Uterus (tissue), 4 donors: ENCODE results near the gene OMD. TPM values are rescaled to one million over a fixed set of nuclear protein-coding genes. Genes with fewer than 3 reads are reported as not detected.
A peak's percentile ranks its signal among the peaks of the same experiment; 100 is the strongest.

Source experiments
- DNase-seq, 2 donors: peaks; one replicate each; pipeline ENCODE4 v3.0.0-alpha.2; 2019 to 2020
- H3K27ac ChIP-seq, 2 donors: fragments of 200-600 bp; sonication (generic); 1 replicate in 1 of 2; 2 replicates in 1 of 2; pipeline ENCODE4 v1.5.1; 2016 to 2018
- H3K27me3 ChIP-seq, 2 donors: fragments of 200-600 bp; sonication (generic); one replicate each; pipeline ENCODE4 v1.5.1; 2018 to 2019; ENCODE audit warnings: control low read depth in 1 of 2
- H3K36me3 ChIP-seq, 2 donors: fragments of 200-600 bp; sonication (generic); one replicate each; pipeline ENCODE4 v1.5.1; 2019; ENCODE audit warnings: control low read depth in 1 of 2
- H3K4me1 ChIP-seq, 2 donors: fragments of 200-600 bp; sonication (generic); one replicate each; pipeline ENCODE4 v1.5.1; 2018 to 2019; ENCODE audit warnings: control low read depth in 1 of 2
- H3K4me3 ChIP-seq, 2 donors: fragments of 200-600 bp; sonication (generic); 1 replicate in 1 of 2; 2 replicates in 1 of 2; pipeline ENCODE4 v1.5.1; 2018 to 2019; ENCODE audit warnings: mild to moderate bottlenecking in 1 of 2
- H3K9me3 ChIP-seq, 2 donors: fragments of 200-600 bp; sonication (generic); one replicate each; pipeline ENCODE4 v1.5.1; 2019; ENCODE audit warnings: control low read depth in 1 of 2
- POLR2A ChIP-seq, 2 donors: fragments of 450-650 bp; IDR thresholded peaks; one replicate each; pipeline ENCODE4 v1.6.1; 2016; ENCODE audit warnings: antibody characterized with exemption in 2 of 2, mild to moderate bottlenecking in 1 of 2, moderate library complexity in 1 of 2
- intact Hi-C: fragments of 100-400 bp; cut with DNase I; formaldehyde crosslinking; loops from one replicate; pipeline ENCODE4 v1.15.1; 2023; ENCODE audit warnings: low total_unique reads
- total RNA-seq, 4 donors: library from RNA; depleted of rRNA in 3 of 4; stranded (reverse); fragments of >200 nt in 3 of 4; gene quantifications; one replicate each; pipeline versions ENCODE4 v1.1.0 to v1.2.4, GENCODE V29; 2014 to 2023
- TF ChIP-seq, protein P1 (sequence below), 4 experiments: fragments of 200-600 bp in 2 of 4; fragments of 450-650 bp in 2 of 4; sonication (generic) in 2 of 4; IDR thresholded peaks; one replicate each; pipeline ENCODE4 v1.5.1; 2016 to 2019; ENCODE audit warnings: antibody characterized with exemption in 4 of 4, mild to moderate bottlenecking in 2 of 4, moderate library complexity in 1 of 4
- donor health status: DM: yes; HTN: yes; CAD: no.

OMD gene
- total RNA-seq, 4 donors from 2014 or later = 8.5 to 24.4 (median 11.1) TPM

DNA sequence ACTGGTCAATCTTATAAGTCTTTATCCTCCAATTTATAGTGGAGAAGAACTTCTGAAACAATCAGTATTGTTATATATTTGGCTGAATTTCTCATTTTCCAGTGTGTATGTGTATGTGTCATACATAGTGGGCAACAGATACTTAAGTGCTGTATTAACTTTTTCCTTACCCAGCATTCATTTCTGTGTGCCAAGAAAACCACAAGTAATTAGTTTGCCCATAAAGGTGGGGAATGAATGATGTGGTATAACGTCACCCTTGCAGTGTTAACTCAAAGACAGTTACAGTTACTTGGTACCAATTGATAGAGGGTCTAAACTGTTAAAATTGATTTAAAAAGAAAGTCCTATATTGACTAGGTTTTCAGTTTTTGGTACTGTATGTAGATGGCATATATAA is 21.9 kb downstream of the OMD start:
- TF ChIP-seq POLR2A (IDR thresholded peaks at IDR 0.05) = no peak
- TF ChIP-seq, protein P1, sequence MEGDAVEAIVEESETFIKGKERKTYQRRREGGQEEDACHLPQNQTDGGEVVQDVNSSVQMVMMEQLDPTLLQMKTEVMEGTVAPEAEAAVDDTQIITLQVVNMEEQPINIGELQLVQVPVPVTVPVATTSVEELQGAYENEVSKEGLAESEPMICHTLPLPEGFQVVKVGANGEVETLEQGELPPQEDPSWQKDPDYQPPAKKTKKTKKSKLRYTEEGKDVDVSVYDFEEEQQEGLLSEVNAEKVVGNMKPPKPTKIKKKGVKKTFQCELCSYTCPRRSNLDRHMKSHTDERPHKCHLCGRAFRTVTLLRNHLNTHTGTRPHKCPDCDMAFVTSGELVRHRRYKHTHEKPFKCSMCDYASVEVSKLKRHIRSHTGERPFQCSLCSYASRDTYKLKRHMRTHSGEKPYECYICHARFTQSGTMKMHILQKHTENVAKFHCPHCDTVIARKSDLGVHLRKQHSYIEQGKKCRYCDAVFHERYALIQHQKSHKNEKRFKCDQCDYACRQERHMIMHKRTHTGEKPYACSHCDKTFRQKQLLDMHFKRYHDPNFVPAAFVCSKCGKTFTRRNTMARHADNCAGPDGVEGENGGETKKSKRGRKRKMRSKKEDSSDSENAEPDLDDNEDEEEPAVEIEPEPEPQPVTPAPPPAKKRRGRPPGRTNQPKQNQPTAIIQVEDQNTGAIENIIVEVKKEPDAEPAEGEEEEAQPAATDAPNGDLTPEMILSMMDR (IDR thresholded peaks at IDR 0.05) = no peak
- no peaks in the 10 kb centered on the region for H3K27me3 ChIP-seq
- peak overlapping the region; percentile 74 to 87 for H3K27ac ChIP-seq
- no peaks in the 10 kb centered on the region for H3K4me1 ChIP-seq
- H3K9me3 ChIP-seq = no peaks in the 10 kb centered on the region
- intact Hi-C loops = no loop called here
- H3K36me3 ChIP-seq = no peaks in the 10 kb centered on the region
- peak overlapping the region in 1 of 2 donors; percentile 9 for H3K4me3 ChIP-seq
- no peak for DNase-seq

DNA sequence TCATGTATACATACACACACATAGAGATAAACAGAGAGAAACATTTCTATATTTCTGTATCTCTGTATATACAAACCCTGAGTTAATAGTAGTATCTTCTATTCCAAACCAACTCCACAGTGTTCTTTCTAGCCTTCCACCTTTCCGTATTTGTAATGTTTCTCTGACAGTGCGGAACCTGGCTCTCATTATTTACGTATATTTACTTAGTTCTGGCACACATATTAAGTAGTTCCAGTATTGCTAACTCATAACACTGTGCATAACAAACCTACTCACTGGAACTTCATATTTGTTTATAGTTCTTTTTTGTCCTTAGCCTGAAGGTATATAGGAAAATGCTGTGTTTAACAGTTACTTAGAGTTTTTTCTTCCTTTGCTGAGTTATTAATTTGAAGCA is 26.4 kb downstream of the OMD start:
- H3K27ac ChIP-seq = no peak overlapping the region
- H3K9me3 ChIP-seq = no peaks in the 10 kb centered on the region
- intact Hi-C loops = no loop called here
- no peak for DNase-seq
- H3K27me3 ChIP-seq = no peaks in the 10 kb centered on the region
- no peak overlapping the region for H3K4me3 ChIP-seq
- TF ChIP-seq, protein P1 (IDR thresholded peaks at IDR 0.05) = no peak
- no peak for TF ChIP-seq POLR2A (IDR thresholded peaks at IDR 0.05)
- H3K36me3 ChIP-seq = no peaks in the 10 kb centered on the region
- no peaks in the 10 kb centered on the region for H3K4me1 ChIP-seq

DNA sequence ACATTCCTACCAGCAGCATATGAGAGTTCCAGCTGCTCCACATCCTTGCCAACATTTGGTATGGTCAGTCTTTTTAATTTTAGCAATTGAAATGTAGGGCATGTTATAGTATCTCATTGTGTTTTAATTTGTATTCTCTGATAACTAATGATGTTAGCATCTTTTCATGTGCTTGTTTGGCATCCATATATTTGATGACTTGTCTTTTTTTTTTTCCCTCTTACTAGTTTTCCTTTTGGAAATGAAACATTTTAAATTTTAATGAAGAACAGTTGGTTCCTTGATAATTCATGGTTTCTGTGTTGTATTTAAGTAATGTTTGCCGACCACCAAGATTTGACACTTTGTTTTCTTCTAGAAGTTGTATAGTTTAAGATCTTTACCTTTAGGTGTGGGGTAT is 28.7 kb downstream of the OMD start:
- no peak for DNase-seq
- Histone ChIP-seq H3K4me1 (no peaks in the 10 kb centered on the region), H3K36me3 (no peaks in the 10 kb centered on the region), H3K9me3 (no peaks in the 10 kb centered on the region), H3K4me3 (no peak overlapping the region), H3K27me3 (no peaks in the 10 kb centered on the region), H3K27ac (no peak overlapping the region)
- TF ChIP-seq, protein P1 (IDR thresholded peaks at IDR 0.05) = no peak
- TF ChIP-seq POLR2A (IDR thresholded peaks at IDR 0.05) = no peak
- intact Hi-C loops = no loop called here

DNA sequence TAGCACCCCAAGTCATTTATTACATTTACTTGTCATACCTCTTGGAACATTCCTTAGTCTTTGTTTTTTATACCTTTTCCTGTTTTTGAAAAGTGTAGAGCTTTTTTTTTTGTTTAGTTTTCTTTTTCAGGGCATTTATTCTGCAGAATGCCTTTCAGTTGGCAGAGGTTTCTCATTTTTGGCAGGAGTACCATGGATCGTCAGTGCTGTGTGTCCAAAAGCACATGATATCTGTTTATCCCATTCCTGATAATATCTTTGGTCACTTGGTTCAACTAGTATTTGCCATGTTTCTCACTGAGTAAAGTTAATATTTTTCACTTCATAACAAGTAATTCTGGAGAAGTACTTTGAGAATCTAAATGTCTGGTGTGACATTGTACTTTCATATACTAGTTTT is 30.6 kb downstream of the OMD start:
- H3K4me1 ChIP-seq = no peaks in the 10 kb centered on the region
- peak overlapping the region; percentile 57 to 77 for H3K27ac ChIP-seq
- no peaks in the 10 kb centered on the region for H3K36me3 ChIP-seq
- no peak for TF ChIP-seq POLR2A (IDR thresholded peaks at IDR 0.05)
- TF ChIP-seq, protein P1 (IDR thresholded peaks at IDR 0.05) = no peak
- no peaks in the 10 kb centered on the region for H3K9me3 ChIP-seq
- intact Hi-C loops = no loop called here
- H3K4me3 ChIP-seq = no peak overlapping the region
- H3K27me3 ChIP-seq = no peaks in the 10 kb centered on the region
- no peak for DNase-seq

DNA sequence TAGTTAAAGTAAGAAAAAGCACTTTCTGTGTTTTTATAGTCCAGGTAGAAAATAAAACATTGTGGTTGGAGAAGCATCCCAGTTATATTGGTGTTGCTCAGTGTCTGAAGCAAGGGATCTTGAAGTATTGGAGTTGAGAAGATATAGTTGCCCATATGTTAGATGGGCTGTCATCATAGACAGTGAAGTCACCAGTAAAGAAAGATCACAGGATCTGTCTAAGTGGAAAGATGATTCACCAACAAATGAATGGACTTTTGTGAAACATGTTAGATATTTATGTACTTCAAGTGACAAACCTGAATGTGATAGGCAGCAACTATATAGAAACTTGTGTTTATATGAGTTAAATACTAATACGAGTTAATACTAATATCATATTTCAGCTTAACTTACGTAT is 31.6 kb downstream of the OMD start:
- H3K4me3 ChIP-seq = no peak overlapping the region
- H3K27ac ChIP-seq = no peak overlapping the region
- H3K36me3 ChIP-seq = no peaks in the 10 kb centered on the region
- H3K4me1 ChIP-seq = no peaks in the 10 kb centered on the region
- no peak for DNase-seq
- H3K27me3 ChIP-seq = no peaks in the 10 kb centered on the region
- intact Hi-C loops = no loop called here
- TF ChIP-seq POLR2A (IDR thresholded peaks at IDR 0.05) = no peak
- TF ChIP-seq, protein P1 (IDR thresholded peaks at IDR 0.05) = no peak
- H3K9me3 ChIP-seq = no peaks in the 10 kb centered on the region
